Loucy (cell line): Measurements from ENCODE around the gene PIGU.

ENCODE experiments used
- H2AFZ ChIP-seq: fragments of 200-600 bp; sonication (generic); 2 replicates; pipeline ENCODE4 v1.6.0; 2016; ENCODE audit warnings: antibody characterized with exemption, mild to moderate bottlenecking, low read length, moderate library complexity
- H3F3A ChIP-seq: fragments of 200-600 bp; 2 replicates; pipeline ENCODE4 v1.6.0; 2016; ENCODE audit warnings: antibody characterized with exemption, low read depth, mild to moderate bottlenecking
- H3K27me3 ChIP-seq: fragments of 200-600 bp; sonication (generic); 2 replicates; pipeline ENCODE4 v1.6.1; 2014; ENCODE audit warnings: low read length, mild to moderate bottlenecking; ENCODE audit not compliant: insufficient read depth, poor library complexity, severe bottlenecking
- H3K36me3 ChIP-seq: fragments of 200-600 bp; sonication (generic); 2 replicates; pipeline ENCODE4 v1.6.1; 2016; ENCODE audit warnings: low read length; ENCODE audit not compliant: insufficient read depth
- H3K4me1 ChIP-seq: fragments of 200-600 bp; sonication (generic); 2 replicates; pipeline ENCODE4 v1.5.1; 2014; ENCODE audit warnings: low read length, mild to moderate bottlenecking; ENCODE audit not compliant: insufficient read depth, poor library complexity, severe bottlenecking
- H3K4me2 ChIP-seq: fragments of 200-600 bp; sonication (generic); 2 replicates; pipeline ENCODE4 v1.6.0; 2014; ENCODE audit warnings: antibody characterized with exemption, low read length, low read depth, mild to moderate bottlenecking; ENCODE audit not compliant: poor library complexity, severe bottlenecking
- H3K4me3 ChIP-seq: fragments of 200-600 bp; sonication (generic); 2 replicates; pipeline ENCODE4 v1.5.1; 2014; ENCODE audit warnings: low read length, mild to moderate bottlenecking, mixed read lengths; ENCODE audit not compliant: poor library complexity, severe bottlenecking
- H3K79me2 ChIP-seq: fragments of 200-600 bp; sonication (generic); 2 replicates; pipeline ENCODE4 v1.6.1; 2014; ENCODE audit warnings: low read length; ENCODE audit not compliant: insufficient read depth
- H3K9ac ChIP-seq: fragments of 200-600 bp; sonication (generic); 2 replicates; pipeline ENCODE4 v1.6.0; 2014; ENCODE audit warnings: mild to moderate bottlenecking, low read depth, low read length, moderate library complexity; ENCODE audit not compliant: poor library complexity, severe bottlenecking
- H3K9me2 ChIP-seq: fragments of 200-600 bp; sonication (generic); replicated peaks from 2 replicates; pipeline ENCODE4 v1.6.1; 2016; ENCODE audit warnings: low read depth, low read length, mixed read lengths
- H3K9me3 ChIP-seq: fragments of 200-600 bp; sonication (generic); 2 replicates; pipeline ENCODE4 v1.6.1; 2014; ENCODE audit warnings: mild to moderate bottlenecking, antibody characterized with exemption, low read length, low read depth; ENCODE audit not compliant: insufficient read depth
- H4K20me1 ChIP-seq: fragments of 200-600 bp; sonication (generic); 2 replicates; pipeline ENCODE4 v1.6.0; 2014; ENCODE audit warnings: antibody characterized with exemption, low read length, mild to moderate bottlenecking; ENCODE audit not compliant: insufficient read depth, poor library complexity, severe bottlenecking
- EZH2phosphoT487 ChIP-seq: fragments of 200-600 bp; IDR thresholded peaks from 2 replicates; pipeline ENCODE4 v1.6.1; 2018; ENCODE audit warnings: antibody characterized with exemption, mild to moderate bottlenecking, moderate library complexity, borderline replicate concordance
- TF ChIP-seq, protein P1 (sequence below): fragments of 200-600 bp; sonication (generic); conservative IDR thresholded peaks from 2 replicates; pipeline ENCODE4 v1.5.1; 2014; ENCODE audit warnings: mild to moderate bottlenecking, antibody characterized with exemption, low read length

Gene PIGU

DNA sequence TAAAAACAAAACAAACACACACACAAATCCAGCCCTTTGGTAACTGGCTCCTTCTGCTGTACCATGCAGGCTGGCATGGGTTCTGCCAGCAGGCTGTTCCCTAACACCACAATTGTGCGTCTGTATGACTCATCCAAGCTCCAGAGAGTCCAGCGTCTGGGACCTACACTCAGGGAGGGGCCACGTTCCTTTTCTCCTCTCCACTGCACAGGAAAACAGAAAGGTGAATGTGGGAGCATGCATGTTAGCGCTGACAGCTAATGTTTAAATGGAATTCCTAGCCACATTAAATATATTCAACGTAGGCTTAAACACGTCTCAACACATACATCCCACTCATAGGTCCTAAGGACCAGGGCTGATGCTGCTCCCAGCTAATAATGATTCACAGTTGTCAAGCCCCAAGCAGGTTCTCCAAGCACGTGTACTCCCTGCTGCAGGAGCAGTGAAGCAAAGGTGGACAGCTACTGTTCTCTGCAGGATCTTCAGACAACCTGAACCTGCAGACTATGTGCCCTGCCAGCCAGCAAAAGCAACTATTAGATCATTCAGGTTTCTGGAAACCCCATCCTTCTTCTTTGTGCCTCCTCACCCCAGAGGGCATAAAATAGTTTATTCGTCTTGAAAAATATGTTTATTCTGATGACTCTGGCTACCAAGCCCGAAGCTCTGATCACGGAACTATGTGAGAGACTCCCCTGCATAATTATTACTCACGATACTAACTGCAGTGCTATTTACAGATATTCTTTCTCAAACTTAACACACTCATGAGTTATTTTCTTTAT is 97.5 kb downstream of the PIGU start:
- H3K9ac ChIP-seq = no peak overlapping the region
- no peaks in the 10 kb centered on the region for H3K27me3 ChIP-seq
- no peak for TF ChIP-seq EZH2phosphoT487
- TF ChIP-seq, protein P1, sequence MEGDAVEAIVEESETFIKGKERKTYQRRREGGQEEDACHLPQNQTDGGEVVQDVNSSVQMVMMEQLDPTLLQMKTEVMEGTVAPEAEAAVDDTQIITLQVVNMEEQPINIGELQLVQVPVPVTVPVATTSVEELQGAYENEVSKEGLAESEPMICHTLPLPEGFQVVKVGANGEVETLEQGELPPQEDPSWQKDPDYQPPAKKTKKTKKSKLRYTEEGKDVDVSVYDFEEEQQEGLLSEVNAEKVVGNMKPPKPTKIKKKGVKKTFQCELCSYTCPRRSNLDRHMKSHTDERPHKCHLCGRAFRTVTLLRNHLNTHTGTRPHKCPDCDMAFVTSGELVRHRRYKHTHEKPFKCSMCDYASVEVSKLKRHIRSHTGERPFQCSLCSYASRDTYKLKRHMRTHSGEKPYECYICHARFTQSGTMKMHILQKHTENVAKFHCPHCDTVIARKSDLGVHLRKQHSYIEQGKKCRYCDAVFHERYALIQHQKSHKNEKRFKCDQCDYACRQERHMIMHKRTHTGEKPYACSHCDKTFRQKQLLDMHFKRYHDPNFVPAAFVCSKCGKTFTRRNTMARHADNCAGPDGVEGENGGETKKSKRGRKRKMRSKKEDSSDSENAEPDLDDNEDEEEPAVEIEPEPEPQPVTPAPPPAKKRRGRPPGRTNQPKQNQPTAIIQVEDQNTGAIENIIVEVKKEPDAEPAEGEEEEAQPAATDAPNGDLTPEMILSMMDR = no peak
- peaks cover 28% of the 10 kb centered on the region; the same call in 1 of the 2 replicates for H3K36me3 ChIP-seq
- no peak overlapping the region for H3K4me3 ChIP-seq
- H3K4me1 ChIP-seq = no peaks in the 10 kb centered on the region
- no peaks in the 10 kb centered on the region for H3K79me2 ChIP-seq
- H2AFZ ChIP-seq = no peak overlapping the region
- H3K9me3 ChIP-seq = no peaks in the 10 kb centered on the region
- no peaks in the 10 kb centered on the region for H3K9me2 ChIP-seq
- no peak overlapping the region for H3K4me2 ChIP-seq
- H3F3A ChIP-seq = no peaks in the 10 kb centered on the region
- no peaks in the 10 kb centered on the region for H4K20me1 ChIP-seq

DNA sequence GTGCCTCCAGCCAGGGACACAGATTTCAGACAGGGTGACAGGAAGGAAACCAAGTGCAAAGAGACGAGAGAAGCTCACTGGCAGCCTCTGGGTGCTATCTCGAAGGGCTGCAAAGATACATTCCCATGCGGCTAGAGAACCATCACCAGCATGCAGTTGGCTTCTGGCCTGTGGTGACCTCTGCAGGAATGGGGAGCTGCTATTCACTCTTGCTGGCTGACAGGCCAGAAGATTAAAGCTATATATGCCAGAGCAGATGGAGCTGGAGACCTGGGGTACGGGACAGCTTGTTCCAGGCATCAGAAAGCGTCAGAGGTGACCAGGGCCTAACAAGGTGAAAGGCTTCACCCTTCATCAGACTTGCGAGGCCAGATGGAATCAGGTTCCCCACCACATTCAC is 98.4 kb downstream of the PIGU start:
- no peaks in the 10 kb centered on the region for H3K27me3 ChIP-seq
- no peaks in the 10 kb centered on the region for H3K79me2 ChIP-seq
- no peak overlapping the region for H3K4me3 ChIP-seq
- H3K9me2 ChIP-seq = no peaks in the 10 kb centered on the region
- no peaks in the 10 kb centered on the region for H3F3A ChIP-seq
- H4K20me1 ChIP-seq = no peaks in the 10 kb centered on the region
- H3K9me3 ChIP-seq = no peaks in the 10 kb centered on the region
- H3K9ac ChIP-seq = no peak overlapping the region
- H3K4me2 ChIP-seq = no peak overlapping the region
- peaks cover 20% of the 10 kb centered on the region; the same call in 1 of the 2 replicates for H3K36me3 ChIP-seq
- no peak overlapping the region for H2AFZ ChIP-seq
- no peaks in the 10 kb centered on the region for H3K4me1 ChIP-seq
- TF ChIP-seq, protein P1 = no peak
- TF ChIP-seq EZH2phosphoT487 = no peak

DNA sequence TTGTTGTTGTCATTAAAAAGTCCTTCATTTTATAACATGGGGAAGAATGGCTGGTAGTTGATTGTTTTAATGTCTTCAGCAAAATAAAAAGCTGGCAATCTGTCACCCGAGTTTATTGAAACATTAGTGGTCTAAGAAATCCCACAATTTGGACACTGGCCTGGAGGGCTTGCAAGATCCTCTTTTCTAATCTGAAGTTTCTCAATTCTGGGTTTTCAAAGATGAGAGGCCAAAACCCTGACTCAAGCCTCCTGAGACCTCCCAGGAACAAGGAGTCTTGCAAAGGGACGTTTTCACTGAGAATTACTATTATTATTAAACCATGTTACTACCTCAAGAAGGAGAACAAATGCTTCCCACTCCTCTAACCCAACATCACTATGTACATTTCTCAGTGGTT is 98.9 kb downstream of the PIGU start:
- TF ChIP-seq, protein P1 = no peak
- TF ChIP-seq EZH2phosphoT487 = no peak
- Histone ChIP-seq H3K4me1 (no peaks in the 10 kb centered on the region), H3K4me3 (no peak overlapping the region), H3K27me3 (no peaks in the 10 kb centered on the region), H3K9ac (no peak overlapping the region), H3K9me2 (no peaks in the 10 kb centered on the region), H3K4me2 (no peak overlapping the region), H3F3A (no peaks in the 10 kb centered on the region), H3K9me3 (no peaks in the 10 kb centered on the region), H2AFZ (no peak overlapping the region), H4K20me1 (no peaks in the 10 kb centered on the region), H3K79me2 (no peaks in the 10 kb centered on the region), H3K36me3 (peaks cover 18% of the 10 kb centered on the region; the same call in 1 of the 2 replicates)
